H9 (cell line): ENCODE measurements around the gene CCDC30. TPM values are rescaled to one million over a fixed set of nuclear protein-coding genes. Genes with fewer than 3 reads are reported as not detected.

Experiments used
- DNase-seq: peaks from one replicate; pipeline ENCODE4 v3.0.0-alpha.2; 2017
- H2AFZ ChIP-seq: one replicate; pipeline ENCODE4 v1.6.1; 2013; ENCODE audit warnings: mild to moderate bottlenecking, low read length, control low read depth, moderate library complexity
- H2AK5ac ChIP-seq: 2 replicates; pipeline ENCODE4 v1.6.1; 2013; ENCODE audit warnings: low read length, control low read depth, mixed read lengths; ENCODE audit not compliant: insufficient read length
- H2BK120ac ChIP-seq: one replicate; pipeline ENCODE4 v1.6.1; 2013; ENCODE audit warnings: low read depth, mild to moderate bottlenecking, low read length, control low read depth, inconsistent platforms; ENCODE audit not compliant: poor library complexity, severe bottlenecking
- H2BK12ac ChIP-seq: 2 replicates; pipeline ENCODE4 v1.6.1; 2013; ENCODE audit warnings: low read length, control low read depth, mixed read lengths, low read depth; ENCODE audit not compliant: insufficient read length
- H2BK15ac ChIP-seq: 2 replicates; pipeline ENCODE4 v1.6.1; 2013; ENCODE audit warnings: low read depth, low read length, control low read depth
- H2BK20ac ChIP-seq: one replicate; pipeline ENCODE4 v1.6.1; 2013; ENCODE audit warnings: low read depth, mild to moderate bottlenecking, low read length, control low read depth, inconsistent platforms; ENCODE audit not compliant: poor library complexity, severe bottlenecking
- H2BK5ac ChIP-seq: 2 replicates; pipeline ENCODE4 v1.6.1; 2013; ENCODE audit warnings: low read length, control low read depth, mixed read lengths; ENCODE audit not compliant: insufficient read length
- H3K14ac ChIP-seq: 2 replicates; pipeline ENCODE4 v1.6.1; 2013; ENCODE audit warnings: low read length, control low read depth; ENCODE audit not compliant: insufficient read depth
- H3K18ac ChIP-seq: 2 replicates; pipeline ENCODE4 v1.6.1; 2013; ENCODE audit warnings: low read depth, mild to moderate bottlenecking, mixed read lengths, low read length, control low read depth; ENCODE audit not compliant: insufficient read length
- H3K23ac ChIP-seq: 2 replicates; pipeline ENCODE4 v1.6.1; 2013; ENCODE audit warnings: low read length, control low read depth, mixed read lengths, low read depth; ENCODE audit not compliant: insufficient read length
- H3K23me2 ChIP-seq: 2 replicates; pipeline ENCODE4 v1.6.1; 2013; ENCODE audit warnings: low read depth, mild to moderate bottlenecking, mixed read lengths, low read length, control low read depth; ENCODE audit not compliant: insufficient read length, poor library complexity, severe bottlenecking
- H3K27ac ChIP-seq: 2 replicates; pipeline ENCODE4 v1.5.1; 2013; ENCODE audit warnings: low read length, control low read depth, mixed read lengths, low read depth; ENCODE audit not compliant: insufficient read length
- H3K27me3 ChIP-seq: 2 replicates; pipeline ENCODE4 v1.6.1; 2013; ENCODE audit warnings: low read length, control low read depth, inconsistent platforms; ENCODE audit not compliant: insufficient read depth
- H3K4ac ChIP-seq: 2 replicates; pipeline ENCODE4 v1.6.1; 2013; ENCODE audit warnings: low read depth, mild to moderate bottlenecking, control low read depth, inconsistent platforms, low read length, moderate library complexity
- H3K4me1 ChIP-seq: 2 replicates; pipeline ENCODE4 v1.6.1; 2013; ENCODE audit warnings: low read length, control low read depth, inconsistent platforms; ENCODE audit not compliant: insufficient read depth
- H3K4me2 ChIP-seq: 2 replicates; pipeline ENCODE4 v1.6.1; 2013; ENCODE audit warnings: low read length, control low read depth, mixed read lengths; ENCODE audit not compliant: insufficient read length, insufficient read depth
- H3K56ac ChIP-seq: 2 replicates; pipeline ENCODE4 v1.6.1; 2013; ENCODE audit warnings: low read depth, mild to moderate bottlenecking, mixed read lengths, low read length, control low read depth; ENCODE audit not compliant: insufficient read length
- H3K79me1 ChIP-seq: 2 replicates; pipeline ENCODE4 v1.6.1; 2013; ENCODE audit warnings: low read depth, mild to moderate bottlenecking, moderate library complexity, low read length, control low read depth, inconsistent platforms; ENCODE audit not compliant: insufficient read depth, poor library complexity, severe bottlenecking
- H3K79me2 ChIP-seq: 2 replicates; pipeline ENCODE4 v1.6.1; 2013; ENCODE audit warnings: low read length, control low read depth, inconsistent platforms; ENCODE audit not compliant: insufficient read depth
- H3K9ac ChIP-seq: 2 replicates; pipeline ENCODE4 v1.6.1; 2013; ENCODE audit warnings: low read length, control low read depth, mixed read lengths; ENCODE audit not compliant: insufficient read length; ENCODE audit errors: extremely low read depth
- H3K9me3 ChIP-seq: one replicate; pipeline ENCODE4 v1.6.1; 2013; ENCODE audit warnings: low read depth, low read length, inconsistent platforms; ENCODE audit not compliant: control insufficient read depth
- H3T11ph ChIP-seq: one replicate; pipeline ENCODE4 v1.6.1; 2013; ENCODE audit warnings: mild to moderate bottlenecking, low read length, control low read depth, inconsistent platforms
- H4K20me1 ChIP-seq: one replicate; pipeline ENCODE4 v1.6.1; 2013; ENCODE audit not compliant: control insufficient read depth, insufficient read length, insufficient read depth
- H4K5ac ChIP-seq: 2 replicates; pipeline ENCODE4 v1.6.1; 2013; ENCODE audit warnings: low read depth, mild to moderate bottlenecking, mixed read lengths, low read length, control low read depth; ENCODE audit not compliant: insufficient read length
- H4K8ac ChIP-seq: replicated peaks from 2 replicates; pipeline ENCODE4 v1.6.1; 2013; ENCODE audit warnings: low read length, control low read depth, mixed read lengths, low read depth; ENCODE audit not compliant: insufficient read length
- H4K91ac ChIP-seq: 2 replicates; pipeline ENCODE4 v1.6.1; 2013; ENCODE audit warnings: low read depth, mild to moderate bottlenecking, moderate library complexity, mixed read lengths, low read length, control low read depth; ENCODE audit not compliant: insufficient read length
- H3K27ac Mint-ChIP-seq, 3 experiments: 2 replicates in 2 of 3; 3 replicates in 1 of 3; pipeline ENCODE4 v1.8.0; 2020 to 2021; ENCODE audit warnings: mixed read lengths in 3 of 3, mild to moderate bottlenecking in 1 of 3, moderate library complexity in 1 of 3
- H3K27me3 Mint-ChIP-seq: 2 replicates; pipeline ENCODE4 v1.8.0; 2021; ENCODE audit warnings: low read depth, mild to moderate bottlenecking, moderate library complexity, mixed read lengths
- H3K36me3 Mint-ChIP-seq, 3 experiments: 2 replicates in 2 of 3; 3 replicates in 1 of 3; pipeline ENCODE4 v1.8.0; 2020 to 2021; ENCODE audit warnings: low read depth in 3 of 3, mixed read lengths in 3 of 3; ENCODE audit not compliant: insufficient read depth in 1 of 3
- H3K4me1 Mint-ChIP-seq, 2 experiments: 2 replicates each; pipeline ENCODE4 v1.8.0; 2020; ENCODE audit warnings: mixed read lengths in 2 of 2
- H3K4me3 Mint-ChIP-seq, 2 experiments: 2 replicates in 1 of 2; 3 replicates in 1 of 2; pipeline ENCODE4 v1.8.0; 2020 to 2021; ENCODE audit warnings: mild to moderate bottlenecking in 2 of 2, mixed read lengths in 2 of 2, moderate library complexity in 1 of 2
- H3K9me3 Mint-ChIP-seq, 2 experiments: 2 replicates in 1 of 2; 3 replicates in 1 of 2; pipeline ENCODE4 v1.8.0; 2020; ENCODE audit warnings: mild to moderate bottlenecking in 2 of 2, mixed read lengths in 2 of 2, moderate library complexity in 1 of 2
- CTCF ChIP-seq: fragments of 200-600 bp; sonication (generic); conservative IDR thresholded peaks from 3 replicates; pipeline ENCODE4 v1.8.0; 2021; ENCODE audit warnings: antibody characterized with exemption, mild to moderate bottlenecking
- WGBS: extraction: QIAGEN DNeasy Blood & Tissue Kit; methylation state at CpG from one replicate; pipeline ENCODE4 v1.1.7; 2013; ENCODE audit warnings: missing lambda C conversion rate, low lambda C conversion rate, mixed read lengths; ENCODE audit not compliant: insufficient read length; ENCODE audit errors: extremely low coverage; 5-methylcytosine and 5-hydroxymethylcytosine counted together
- total RNA-seq: library from RNA; stranded (reverse); gene quantifications from 2 replicates; pipeline ENCODE4 v1.2.1, GENCODE V29; 2021

The CCDC30 gene
- total RNA-seq, 1 experiment from 2014 or later = 1.8 TPM

GRCh38 chr1:42417166-42417565 lies 45.9 kb upstream of the CCDC30 start:
- Histone ChIP-seq H2BK12ac (no peak overlapping the region), H3K4ac (no peak overlapping the region), H2AFZ (no peak overlapping the region), H3K9me3 (no peaks in the 10 kb centered on the region), H4K91ac (no peak overlapping the region), H2BK120ac (no peak overlapping the region), H2BK15ac (no peak overlapping the region), H3K9ac (no peak overlapping the region), H3K27ac (no peak overlapping the region), H4K20me1 (no peaks in the 10 kb centered on the region), H3K27me3 (no peaks in the 10 kb centered on the region), H3T11ph (no peak overlapping the region), H4K8ac (no peak overlapping the region), H3K23me2 (no peaks in the 10 kb centered on the region), H2BK5ac (no peak overlapping the region), H2AK5ac (no peak overlapping the region), H3K4me1 (peaks cover 9% of the 10 kb centered on the region; the same call in 1 of the 2 replicates), H3K79me2 (no peaks in the 10 kb centered on the region), H2BK20ac (no peak overlapping the region), H3K79me1 (no peaks in the 10 kb centered on the region), H3K4me2 (no peak overlapping the region), H3K18ac (no peak overlapping the region), H3K23ac (no peak overlapping the region), H3K14ac (no peak overlapping the region), H4K5ac (no peak overlapping the region), H3K56ac (no peak overlapping the region)
- peaks cover 2% of the 10 kb centered on the region; the same call in 1 of the 2 replicates for H3K27me3 Mint-ChIP-seq
- no peaks in the 10 kb centered on the region for H3K9me3 Mint-ChIP-seq
- peak overlapping the region in 1 of 3 experiments; percentile 70; a peak in 2 of 7 replicates for H3K27ac Mint-ChIP-seq
- no peak for DNase-seq
- H3K4me3 Mint-ChIP-seq = no peak overlapping the region
- peaks cover 0 to 13% (median 0%) of the 10 kb centered on the region in 3 experiments; a peak in 5 of 7 replicates for H3K36me3 Mint-ChIP-seq
- no peak for TF ChIP-seq CTCF
- H3K4me1 Mint-ChIP-seq = peaks cover 39 to 41% of the 10 kb centered on the region in 2 experiments
- WGBS = no CpG with 5 or more reads among the region's 3 CpGs
